Gastrocnemius medialis (tissue), 4 donors: ENCODE results near the gene ZKSCAN4. TPM values are rescaled to one million over a fixed set of nuclear protein-coding genes. Genes with fewer than 3 reads are reported as not detected.

Experiments used
- ATAC-seq, 2 donors: fragments of 150-250 bp; one replicate each; pipeline ENCODE4 v1.9.1; 2016
- DNase-seq, 2 donors: peaks; one replicate each; pipeline ENCODE4 v3.0.0-alpha.2; 2019
- H3K27ac ChIP-seq, 4 donors: fragments of 200-600 bp; sonication (generic); 1 replicate in 1 of 4; 2 replicates in 3 of 4; pipeline ENCODE4 v1.5.1; 2016 to 2018; ENCODE audit warnings: mild to moderate bottlenecking in 2 of 4, moderate library complexity in 1 of 4
- H3K27me3 ChIP-seq, 3 donors: fragments of 200-600 bp; sonication (generic) in 2 of 3; 1 replicate in 1 of 3; 2 replicates in 2 of 3; pipeline versions ENCODE4 v1.5.1 to v1.6.0; 2016 to 2019; ENCODE audit warnings: mild to moderate bottlenecking in 1 of 3, moderate library complexity in 1 of 3
- H3K36me3 ChIP-seq, 2 donors: fragments of 200-600 bp; sonication (generic) in 1 of 2; one replicate each; pipeline ENCODE4 v1.5.1; 2017 to 2018
- H3K4me1 ChIP-seq, 2 donors: fragments of 200-600 bp; sonication (generic) in 1 of 2; one replicate each; pipeline ENCODE4 v1.5.1; 2016 to 2017; ENCODE audit warnings: mild to moderate bottlenecking in 2 of 2
- H3K4me3 ChIP-seq, 4 donors: fragments of 200-600 bp; sonication (generic) in 3 of 4; 1 replicate in 1 of 4; 2 replicates in 3 of 4; pipeline ENCODE4 v1.5.1; 2016 to 2019; ENCODE audit warnings: mild to moderate bottlenecking in 2 of 4
- H3K9me3 ChIP-seq, 3 donors: fragments of 200-600 bp; sonication (generic) in 2 of 3; 1 replicate in 1 of 3; 2 replicates in 2 of 3; pipeline ENCODE4 v1.5.1; 2016 to 2019
- CTCF ChIP-seq, 5 experiments: fragments of 450-650 bp in 3 of 5; fragments of 200-600 bp in 2 of 5; sonication (generic) in 2 of 5; IDR thresholded peaks in 4 of 5; conservative IDR thresholded peaks in 1 of 5; 1 replicate in 4 of 5; 2 replicates in 1 of 5; pipeline ENCODE4 v1.5.1; 2016 to 2019; ENCODE audit warnings: antibody characterized with exemption in 5 of 5, mild to moderate bottlenecking in 3 of 5, moderate library complexity in 3 of 5
- POLR2A ChIP-seq, 2 donors: fragments of 450-650 bp; IDR thresholded peaks; one replicate each; pipeline ENCODE4 v1.6.1; 2017; ENCODE audit warnings: antibody characterized with exemption in 2 of 2, mild to moderate bottlenecking in 2 of 2, moderate library complexity in 2 of 2
- in situ Hi-C, 4 donors: fragments of 200-750 bp; cut with MboI; loops; one replicate each; pipeline versions ENCODE4 v1.15.0 to v1.8.0; 2017; ENCODE audit warnings: low sequenced_read_pairs in 4 of 4
- intact Hi-C: fragments of 100-400 bp; cut with DNase I; formaldehyde crosslinking; loops from one replicate; pipeline ENCODE4 v1.15.1; 2023; ENCODE audit warnings: low total_unique reads
- total RNA-seq, 4 donors: library from RNA; depleted of rRNA; stranded (reverse); fragments of >200 nt; gene quantifications; one replicate each; pipeline versions ENCODE4 v1.1.0 to v1.2.3, GENCODE V29; 2016

ZKSCAN4 gene
- total RNA-seq, 4 donors from 2014 or later, result 0.82 to 3.3 (median 1.1) TPM

GRCh38 chr6:28212510-28213212 lies 39.4 kb downstream of the ZKSCAN4 start:
- intact Hi-C loops, result loop anchor here (10.0 kb wide), 1 partner anchor 738 kb away; the partner anchor contains the start of gene ZNF184

GRCh38 chr6:28211840-28212509 lies 40.1 kb downstream of the ZKSCAN4 start:
- in situ Hi-C loops (loop anchor here in 2 of 4 donors (10.0 kb wide), 1 partner anchor 67 kb away; the partner anchor contains the start of gene ZKSCAN8 (in 2 of the 2)), intact Hi-C loops (loop anchor here (10.0 kb wide), 1 partner anchor 737 kb away; the partner anchor contains the start of gene ZNF184)
- DNase-seq (no peak), ATAC-seq (peak in 1 of 2 donors; percentile 12)
- Histone ChIP-seq H3K4me3 (peak overlapping the region; percentile 13 to 45 (median 40)), H3K9me3 (no peaks in the 10 kb centered on the region), H3K27ac (peak overlapping the region; percentile 5 to 71 (median 58)), H3K36me3 (no peaks in the 10 kb centered on the region), H3K4me1 (peaks cover 2 to 5% of the 10 kb centered on the region in 2 donors), H3K27me3 (peaks cover 71 to 89% (median 74%) of the 10 kb centered on the region in 3 donors)
- TF ChIP-seq POLR2A (IDR thresholded peaks at IDR 0.05) (no peak), CTCF (IDR thresholded peaks at IDR 0.05 in 4 of 5, conservative IDR thresholded peaks at IDR 0.05 in 1 of 5) (no peak)

More at GRCh38 chr6:28212510-28213212, 39.4 kb downstream of the ZKSCAN4 start:
- Histone ChIP-seq H3K27me3 (peaks cover 64 to 82% (median 67%) of the 10 kb centered on the region in 3 donors), H3K9me3 (no peaks in the 10 kb centered on the region), H3K36me3 (no peaks in the 10 kb centered on the region), H3K4me1 (peaks cover 4 to 9% of the 10 kb centered on the region in 2 donors), H3K4me3 (peak overlapping the region; percentile 13 to 45 (median 40)), H3K27ac (peak overlapping the region; percentile 5 to 71 (median 58))
- peak in 1 of 2 donors; percentile 66 for DNase-seq
- TF ChIP-seq POLR2A (IDR thresholded peaks at IDR 0.05), result no peak
- no peak for TF ChIP-seq CTCF (IDR thresholded peaks at IDR 0.05 in 4 of 5, conservative IDR thresholded peaks at IDR 0.05 in 1 of 5)
- in situ Hi-C loops, result loop anchor here in 2 of 4 donors (10.0 kb wide), 1 partner anchor 68 kb away; the partner anchor contains the start of gene ZKSCAN8 (in 2 of the 2)
- peak; percentile 90 to 91 for ATAC-seq

- TF ChIP-seq POLR2A (IDR thresholded peaks at IDR 0.05), result no peak
- no peak for TF ChIP-seq CTCF (IDR thresholded peaks at IDR 0.05 in 4 of 5, conservative IDR thresholded peaks at IDR 0.05 in 1 of 5)
- Histone ChIP-seq H3K27ac (peak overlapping the region in 1 of 4 donors; percentile 51), H3K4me1 (peaks cover 0 to 5% of the 10 kb centered on the region in 2 donors), H3K9me3 (no peaks in the 10 kb centered on the region), H3K36me3 (no peaks in the 10 kb centered on the region), H3K4me3 (no peak overlapping the region), H3K27me3 (peaks cover 74 to 99% (median 87%) of the 10 kb centered on the region in 3 donors)
- intact Hi-C loops (loop anchor here (10.0 kb wide), 1 partner anchor 735 kb away; the partner anchor contains the start of gene ZNF184), in situ Hi-C loops (loop anchor here in 2 of 4 donors (10.0 kb wide), 1 partner anchor 65 kb away; the partner anchor contains the start of gene ZKSCAN8 (in 2 of the 2))
- ATAC-seq (peak in 1 of 2 donors; percentile 34), DNase-seq (peak in 1 of 2 donors; percentile 25)
Observed at GRCh38 chr6:28209753-28210535, 42.1 kb downstream of the ZKSCAN4 start.

- DNase-seq, result no peak
- in situ Hi-C loops, result no loop called here
- H3K27me3 ChIP-seq, result peaks cover 62 to 100% (median 81%) of the 10 kb centered on the region in 3 donors
- peak overlapping the region; percentile 19 to 36 (median 34) for H3K4me3 ChIP-seq
- peaks cover 0 to 5% of the 10 kb centered on the region in 2 donors for H3K4me1 ChIP-seq
- no peak overlapping the region for H3K27ac ChIP-seq
- no peak for TF ChIP-seq POLR2A (IDR thresholded peaks at IDR 0.05)
- no peak for TF ChIP-seq CTCF (IDR thresholded peaks at IDR 0.05 in 4 of 5, conservative IDR thresholded peaks at IDR 0.05 in 1 of 5)
- ATAC-seq, result no peak
- no peaks in the 10 kb centered on the region for H3K9me3 ChIP-seq
- no peaks in the 10 kb centered on the region for H3K36me3 ChIP-seq
- intact Hi-C loops, result no loop called here
Observed at GRCh38 chr6:28208111-28208659, 43.9 kb downstream of the ZKSCAN4 start.
